Breast epithelium (tissue), 4 donors: ENCODE data around the gene PPP1R16B. TPM values are rescaled to one million over a fixed set of nuclear protein-coding genes. Genes with fewer than 3 reads are reported as not detected.

Source experiments
- DNase-seq, 2 donors: peaks; one replicate each; pipeline ENCODE4 v3.0.0-alpha.2; 2019; ENCODE audit warnings: low spot score in 2 of 2
- H3K27ac ChIP-seq, 2 donors: fragments of 200-600 bp; sonication (generic) in 1 of 2; one replicate each; pipeline ENCODE4 v1.5.1; 2016 to 2019; ENCODE audit warnings: mild to moderate bottlenecking in 1 of 2
- H3K27me3 ChIP-seq, 2 donors: fragments of 200-600 bp; sonication (generic) in 1 of 2; one replicate each; pipeline versions ENCODE4 v1.5.1 to v1.6.0; 2017 to 2019; ENCODE audit warnings: control low read depth in 1 of 2, mild to moderate bottlenecking in 1 of 2
- H3K36me3 ChIP-seq: fragments of 200-600 bp; one replicate; pipeline ENCODE4 v1.5.1; 2019
- H3K4me1 ChIP-seq, 2 donors: fragments of 200-600 bp; sonication (generic); one replicate each; pipeline ENCODE4 v1.5.1; 2016 to 2019; ENCODE audit warnings: control low read depth in 1 of 2
- H3K4me3 ChIP-seq, 3 donors: fragments of 200-600 bp; sonication (generic); 1 replicate in 2 of 3; 2 replicates in 1 of 3; pipeline ENCODE4 v1.5.1; 2016 to 2019; ENCODE audit warnings: mild to moderate bottlenecking in 3 of 3, moderate library complexity in 2 of 3
- H3K9me3 ChIP-seq, 2 donors: fragments of 200-600 bp; sonication (generic) in 1 of 2; one replicate each; pipeline ENCODE4 v1.5.1; 2016 to 2019; ENCODE audit warnings: control low read depth in 1 of 2
- POLR2A ChIP-seq: fragments of 450-650 bp; IDR thresholded peaks from one replicate; pipeline ENCODE4 v1.6.1; 2016; ENCODE audit warnings: antibody characterized with exemption, mild to moderate bottlenecking, moderate library complexity
- POLR2AphosphoS5 ChIP-seq, 3 donors: sonication (generic); formaldehyde crosslinking; IDR thresholded peaks; one replicate each; pipeline ENCODE4 v1.6.1; 2017; ENCODE audit warnings: antibody characterized with exemption in 3 of 3
- intact Hi-C: fragments of 100-400 bp; cut with DNase I; formaldehyde crosslinking; loops from one replicate; pipeline ENCODE4 v1.15.1; 2023; ENCODE audit warnings: low total_unique reads
- total RNA-seq, 3 donors: library from RNA; depleted of rRNA; stranded (reverse); fragments of >200 nt; gene quantifications; one replicate each; pipeline ENCODE4 v1.1.0, GENCODE V29; 2016
- TF ChIP-seq, protein P1 (sequence below), 3 donors: fragments of 450-650 bp; IDR thresholded peaks; one replicate each; pipeline ENCODE4 v1.5.1; 2016 to 2017; ENCODE audit warnings: antibody characterized with exemption in 3 of 3, mild to moderate bottlenecking in 3 of 3, moderate library complexity in 3 of 3

PPP1R16B gene
- total RNA-seq, 3 donors from 2014 or later: 3.7 to 10.8 (median 8.2) TPM

DNA sequence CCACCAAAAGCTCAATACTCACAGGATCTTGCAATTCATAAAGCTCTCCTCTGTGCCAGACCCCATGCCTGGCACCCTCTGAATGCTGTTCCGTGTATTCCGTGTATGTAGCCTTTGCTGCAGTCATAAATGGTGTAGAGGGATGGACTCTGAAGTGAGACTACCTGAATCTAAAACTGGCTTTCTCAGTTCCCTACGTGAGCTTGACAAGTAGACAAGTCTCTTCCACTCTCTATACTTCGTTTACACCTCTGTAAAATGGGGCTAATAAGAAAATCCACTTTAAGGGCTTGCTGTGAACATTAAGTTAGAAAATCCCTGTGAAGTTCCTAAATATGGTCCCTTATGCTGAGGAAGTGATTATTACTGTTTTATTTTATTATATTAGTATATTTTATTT lies 31.5 kb downstream of the PPP1R16B start:
- H3K4me3 ChIP-seq: no peak overlapping the region
- intact Hi-C loops: no loop called here
- no peak for DNase-seq
- TF ChIP-seq POLR2A (no peak), POLR2AphosphoS5 (IDR thresholded peaks at IDR 0.05) (no peak)
- TF ChIP-seq, protein P1, sequence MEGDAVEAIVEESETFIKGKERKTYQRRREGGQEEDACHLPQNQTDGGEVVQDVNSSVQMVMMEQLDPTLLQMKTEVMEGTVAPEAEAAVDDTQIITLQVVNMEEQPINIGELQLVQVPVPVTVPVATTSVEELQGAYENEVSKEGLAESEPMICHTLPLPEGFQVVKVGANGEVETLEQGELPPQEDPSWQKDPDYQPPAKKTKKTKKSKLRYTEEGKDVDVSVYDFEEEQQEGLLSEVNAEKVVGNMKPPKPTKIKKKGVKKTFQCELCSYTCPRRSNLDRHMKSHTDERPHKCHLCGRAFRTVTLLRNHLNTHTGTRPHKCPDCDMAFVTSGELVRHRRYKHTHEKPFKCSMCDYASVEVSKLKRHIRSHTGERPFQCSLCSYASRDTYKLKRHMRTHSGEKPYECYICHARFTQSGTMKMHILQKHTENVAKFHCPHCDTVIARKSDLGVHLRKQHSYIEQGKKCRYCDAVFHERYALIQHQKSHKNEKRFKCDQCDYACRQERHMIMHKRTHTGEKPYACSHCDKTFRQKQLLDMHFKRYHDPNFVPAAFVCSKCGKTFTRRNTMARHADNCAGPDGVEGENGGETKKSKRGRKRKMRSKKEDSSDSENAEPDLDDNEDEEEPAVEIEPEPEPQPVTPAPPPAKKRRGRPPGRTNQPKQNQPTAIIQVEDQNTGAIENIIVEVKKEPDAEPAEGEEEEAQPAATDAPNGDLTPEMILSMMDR (IDR thresholded peaks at IDR 0.05): no peak
- no peaks in the 10 kb centered on the region for H3K9me3 ChIP-seq
- no peaks in the 10 kb centered on the region for H3K27me3 ChIP-seq
- H3K27ac ChIP-seq: no peak overlapping the region
- H3K36me3 ChIP-seq: no peaks in the 10 kb centered on the region
- H3K4me1 ChIP-seq: no peaks in the 10 kb centered on the region

- no peaks in the 10 kb centered on the region for H3K36me3 ChIP-seq
- no peak for TF ChIP-seq POLR2AphosphoS5 (IDR thresholded peaks at IDR 0.05)
- TF ChIP-seq, protein P1 (IDR thresholded peaks at IDR 0.05): no peak
- no peak for TF ChIP-seq POLR2A
- no peaks in the 10 kb centered on the region for H3K4me1 ChIP-seq
- no peak overlapping the region for H3K27ac ChIP-seq
- no peaks in the 10 kb centered on the region for H3K9me3 ChIP-seq
- DNase-seq: no peak
- intact Hi-C loops: loop anchor here (1.0 kb wide), 1 partner anchor 35 kb away; no protein-coding TSS in a partner anchor
- no peak overlapping the region for H3K4me3 ChIP-seq
- no peaks in the 10 kb centered on the region for H3K27me3 ChIP-seq
These were observed 32.8 kb downstream of the PPP1R16B start for GRCh38 chr20:38838326-38838725.

- Histone ChIP-seq H3K36me3 (no peaks in the 10 kb centered on the region), H3K27ac (no peak overlapping the region), H3K4me1 (no peaks in the 10 kb centered on the region), H3K27me3 (no peaks in the 10 kb centered on the region), H3K9me3 (no peaks in the 10 kb centered on the region), H3K4me3 (no peak overlapping the region)
- DNase-seq: no peak
- TF ChIP-seq POLR2A (no peak), POLR2AphosphoS5 (IDR thresholded peaks at IDR 0.05) (no peak)
- TF ChIP-seq, protein P1 (IDR thresholded peaks at IDR 0.05): no peak
- intact Hi-C loops: no loop called here
These were observed 34.1 kb downstream of the PPP1R16B start for GRCh38 chr20:38839563-38839962.

- TF ChIP-seq POLR2AphosphoS5 (IDR thresholded peaks at IDR 0.05) (no peak), POLR2A (no peak)
- TF ChIP-seq, protein P1 (IDR thresholded peaks at IDR 0.05): no peak
- Histone ChIP-seq H3K4me1 (no peaks in the 10 kb centered on the region), H3K36me3 (no peaks in the 10 kb centered on the region), H3K9me3 (no peaks in the 10 kb centered on the region), H3K4me3 (no peak overlapping the region), H3K27ac (peak overlapping the region; percentile 11 to 48), H3K27me3 (no peaks in the 10 kb centered on the region)
- DNase-seq: no peak
- intact Hi-C loops: no loop called here
These were observed 34.8 kb downstream of the PPP1R16B start for GRCh38 chr20:38840053-38840893.

DNA sequence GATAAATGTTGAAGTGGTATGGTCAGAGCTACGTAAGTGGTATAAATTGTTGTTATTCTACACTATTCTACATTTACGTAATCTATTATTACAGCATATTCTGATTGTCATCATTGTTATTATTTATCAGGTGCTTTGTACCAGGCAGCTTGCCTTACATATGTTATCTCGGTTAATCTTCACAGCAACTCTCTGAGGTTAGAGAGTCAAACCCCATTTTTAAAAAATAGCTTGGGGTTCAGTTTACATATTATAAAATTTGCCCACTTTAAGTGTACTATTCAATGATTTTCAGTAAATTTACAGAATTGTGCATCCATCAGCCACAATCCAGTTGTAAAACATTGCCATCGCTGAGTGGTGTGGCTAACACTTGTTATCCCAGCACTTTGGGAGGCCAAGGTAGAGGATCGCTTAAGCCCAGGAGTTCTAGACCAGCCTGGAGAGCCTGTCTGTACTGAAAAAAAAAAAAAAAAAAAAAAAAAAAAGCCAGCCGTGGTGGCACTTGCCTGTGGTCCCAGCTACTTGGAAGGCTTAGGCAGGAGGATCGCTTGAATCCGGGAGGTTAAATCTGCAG lies 35.5 kb downstream of the PPP1R16B start:
- Histone ChIP-seq H3K4me3 (no peak overlapping the region), H3K36me3 (no peaks in the 10 kb centered on the region), H3K9me3 (no peaks in the 10 kb centered on the region), H3K27me3 (no peaks in the 10 kb centered on the region), H3K27ac (peak overlapping the region in 1 of 2 donors; percentile 48), H3K4me1 (no peaks in the 10 kb centered on the region)
- TF ChIP-seq POLR2AphosphoS5 (IDR thresholded peaks at IDR 0.05) (no peak), POLR2A (no peak)
- TF ChIP-seq, protein P1 (IDR thresholded peaks at IDR 0.05): no peak
- intact Hi-C loops: no loop called here
- no peak for DNase-seq
